ENCODE measurements around the gene ABHD4.

ABHD4 gene

GRCh38 chr14:22660654-22661053 lies 62.6 kb downstream of the ABHD4 start:
- no peak overlapping the region for H3K4me3 ChIP-seq (ENCODE audit: low read depth, low read length)
